CD1c-positive myeloid dendritic cell (primary cell): ENCODE data around the gene MSN.
A peak's percentile ranks its signal among the peaks of the same experiment; 100 is the strongest.
"Not testable (repeated sequence)": the region's sequence is repeated elsewhere in the genome, so short reads cannot be mapped to it uniquely, and the experiment has no call there.

Experiments
- DNase-seq: peaks from one replicate; pipeline ENCODE4 v3.0.0-alpha.2; 2016; ENCODE audit errors: extremely low spot score

Gene MSN

DNA sequence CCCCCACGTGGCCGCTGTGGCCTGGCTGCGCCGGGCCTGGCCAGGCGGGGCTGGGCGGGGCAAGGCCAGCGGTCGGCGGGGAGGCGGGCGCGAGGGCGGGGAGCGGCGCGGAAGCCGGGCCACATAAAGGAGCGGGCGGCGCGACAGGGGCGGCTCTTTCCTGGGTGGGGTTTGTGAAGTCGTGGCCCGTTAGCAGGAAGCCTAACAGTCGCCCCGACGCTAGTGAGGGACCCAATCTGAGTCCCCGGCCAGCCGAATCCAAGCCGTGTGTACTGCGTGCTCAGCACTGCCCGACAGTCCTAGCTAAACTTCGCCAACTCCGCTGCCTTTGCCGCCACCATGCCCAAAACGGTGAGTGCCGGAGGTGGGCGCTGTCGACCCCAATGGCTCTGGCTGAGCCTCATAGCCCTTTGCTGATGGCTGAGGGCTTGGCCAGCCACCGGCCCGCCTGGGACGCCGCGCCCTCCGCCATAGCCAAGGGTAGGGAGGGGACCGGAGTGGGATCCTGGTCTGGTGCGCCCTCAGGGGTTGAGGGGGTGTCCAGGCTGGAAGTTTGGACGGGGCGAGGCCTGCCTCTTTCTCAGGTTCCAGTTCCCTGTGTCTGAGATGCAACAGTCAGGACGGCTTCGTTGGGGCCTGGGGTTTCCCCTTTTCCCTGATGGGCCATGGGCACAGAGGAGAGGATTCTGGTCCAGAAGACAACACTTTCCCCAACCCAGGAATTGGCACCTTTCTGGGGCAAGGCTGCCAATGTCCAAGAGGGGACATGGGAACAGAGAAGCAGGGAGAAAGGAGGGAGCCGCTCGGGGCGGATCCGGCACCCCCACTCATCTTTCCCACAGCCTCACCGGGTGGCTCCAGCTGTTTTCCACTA is at the start of gene MSN:
TSS of gene MSN (plus strand) at position 152 of the 874 bp plus-strand sequence. CDS start at position 340, 188 bp downstream.
- peak; percentile 73 for DNase-seq

- not testable (repeated sequence) for DNase-seq
Observed at GRCh38 chrX:65620096-65620705, 47.3 kb upstream of the MSN start.

DNA sequence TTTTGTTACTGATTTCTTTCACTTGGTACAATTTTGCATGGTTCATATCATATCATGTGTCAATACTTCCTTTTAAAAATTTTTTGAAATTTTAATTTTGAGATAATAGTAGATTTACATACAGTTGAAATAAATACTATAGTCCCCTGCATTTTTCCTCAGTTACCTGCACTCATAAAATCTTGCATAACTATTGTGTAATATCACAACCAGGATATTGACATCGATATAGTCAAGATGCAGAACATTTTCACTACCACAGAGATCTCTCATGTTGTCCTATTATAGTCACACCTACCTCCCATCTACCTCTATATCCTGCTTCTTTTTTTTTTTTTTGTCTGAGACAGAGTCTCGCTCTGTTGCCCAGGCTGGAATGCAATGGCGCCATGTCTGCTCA is 36.7 kb upstream of the MSN start:
- no peak for DNase-seq

- no peak for DNase-seq
Observed at GRCh38 chrX:65633826-65634225, 33.6 kb upstream of the MSN start.

- no peak for DNase-seq
Observed at GRCh38 chrX:65634732-65635131, 32.7 kb upstream of the MSN start.

GRCh38 chrX:65635378-65635777 is 32.1 kb upstream of the MSN start:
- no peak for DNase-seq

GRCh38 chrX:65635822-65636221 is 31.6 kb upstream of the MSN start:
- DNase-seq: no peak

DNA sequence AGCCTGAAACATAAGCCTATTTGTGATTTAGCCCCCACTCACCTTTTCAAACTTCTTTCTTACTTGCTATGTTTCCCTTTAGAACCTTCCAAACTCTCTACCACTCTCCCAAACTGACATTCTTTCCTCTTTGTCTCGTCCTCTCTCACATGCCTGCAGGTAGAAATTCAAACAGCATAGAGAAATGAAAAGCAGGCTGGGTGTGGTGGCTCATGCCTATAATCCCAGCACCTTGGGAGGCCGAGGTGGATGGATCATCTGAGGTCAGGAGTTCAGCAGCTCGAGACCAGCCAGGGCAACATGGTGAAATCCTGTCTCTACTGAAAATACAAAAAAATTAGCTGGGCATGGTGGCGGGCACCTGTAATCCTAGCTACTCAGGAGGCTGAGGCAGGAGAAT is 31.2 kb upstream of the MSN start:
- DNase-seq: not testable (repeated sequence)

DNA sequence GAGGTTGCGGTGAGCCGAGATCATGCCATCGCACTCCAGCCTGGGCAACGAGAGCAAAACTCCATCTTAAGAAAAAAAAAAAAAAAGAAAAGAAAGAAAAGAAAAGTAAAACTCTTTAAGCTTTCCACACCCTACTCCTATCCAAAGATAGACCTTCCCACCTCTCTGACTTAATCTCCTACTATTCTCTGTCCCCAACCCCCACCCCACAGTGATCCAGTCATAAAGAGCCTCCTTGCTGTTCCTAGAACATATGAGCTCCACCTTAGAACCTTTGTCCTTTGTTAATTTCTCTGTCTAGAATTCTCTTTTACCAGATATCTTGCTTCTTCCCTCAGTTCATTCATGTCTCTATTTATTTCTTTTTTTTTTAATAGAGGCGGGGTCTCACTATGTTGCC is 30.1 kb upstream of the MSN start:
- DNase-seq: no peak

GRCh38 chrX:65642914-65643491 is 24.5 kb upstream of the MSN start:
- no peak for DNase-seq

GRCh38 chrX:65643531-65644052 is 23.9 kb upstream of the MSN start:
- no peak for DNase-seq

- no peak for DNase-seq
Observed at GRCh38 chrX:65644621-65645289, 22.7 kb upstream of the MSN start.

GRCh38 chrX:65647801-65648200 is 19.7 kb upstream of the MSN start:
- DNase-seq: no peak

- no peak for DNase-seq
Observed at GRCh38 chrX:65652098-65652497, 15.4 kb upstream of the MSN start.

- DNase-seq: not testable (repeated sequence)
Observed at GRCh38 chrX:65657009-65657441, 10.4 kb upstream of the MSN start.

DNA sequence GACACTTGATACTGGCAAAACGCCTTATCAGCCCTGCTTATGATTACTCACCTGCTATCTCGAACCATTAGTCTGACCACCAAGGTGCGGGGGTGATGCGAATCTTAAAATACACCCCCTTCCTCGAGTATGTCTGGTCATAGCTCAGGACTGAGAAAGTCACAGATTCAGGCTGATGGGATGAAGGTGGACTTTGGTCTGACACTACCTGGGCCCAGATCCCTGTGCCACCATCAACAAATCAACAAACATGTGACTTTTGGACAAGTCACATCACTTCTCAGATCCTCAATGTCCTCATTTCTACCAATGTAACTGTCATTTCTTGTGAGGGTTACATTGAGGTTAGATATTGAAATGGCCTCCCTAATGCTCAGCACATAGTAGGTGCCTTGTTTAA is 9.8 kb upstream of the MSN start:
- DNase-seq: no peak

DNA sequence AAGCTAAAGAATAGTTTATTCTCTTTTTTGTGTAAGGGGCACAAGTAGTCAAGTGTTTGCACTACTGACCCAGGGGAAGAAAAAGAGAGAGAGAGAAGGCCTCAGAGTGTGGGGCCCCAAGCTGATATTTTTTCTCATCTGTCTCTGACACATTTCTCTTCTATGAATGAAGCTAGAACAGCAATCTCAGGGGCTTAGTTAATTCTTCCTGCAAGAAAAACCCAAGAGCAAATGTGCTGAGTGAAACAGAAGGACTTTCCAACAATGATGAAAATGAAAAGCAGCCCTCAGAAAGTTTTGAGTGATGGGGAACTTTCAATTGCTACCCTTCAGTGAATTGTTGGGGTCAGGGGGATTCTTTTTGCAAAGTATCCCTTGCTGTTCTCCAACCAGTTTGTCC is 9.2 kb upstream of the MSN start:
- no peak for DNase-seq

- DNase-seq: no peak
Observed at GRCh38 chrX:65667157-65667502, 324 bp upstream of the MSN start.

- DNase-seq: peak; percentile 45
Observed at GRCh38 chrX:65668377-65669310, 1.2 kb downstream of the MSN start.

GRCh38 chrX:65671286-65671685 is 3.8 kb downstream of the MSN start:
- no peak for DNase-seq

DNA sequence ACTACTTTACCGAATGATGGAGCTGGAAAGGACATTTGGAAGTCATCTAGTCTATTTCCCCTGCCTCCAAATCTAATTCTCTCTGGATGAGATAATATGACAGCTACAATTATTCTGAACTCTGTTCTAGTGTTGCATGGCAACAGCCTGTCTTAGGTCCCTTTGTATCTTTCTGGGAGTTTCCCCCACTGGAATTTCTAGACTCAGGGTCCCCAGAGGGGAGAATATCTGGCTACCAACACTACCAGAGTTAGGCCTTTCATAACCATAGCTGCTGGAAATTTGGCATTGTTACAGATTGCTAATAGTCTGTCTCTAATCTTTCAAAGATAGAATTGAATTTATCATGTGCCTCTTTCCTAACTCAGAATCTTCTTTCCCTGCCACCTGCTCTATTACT is 4.5 kb downstream of the MSN start:
- DNase-seq: no peak
